Activated CD4-positive, alpha-beta T cell treated with anti-CD3 and anti-CD28 coated beads, Interleukin-2, amount 50 U/mL, for 48 hours (primary cell): ENCODE results near the gene ACVR2A.
A peak's percentile ranks its signal among the peaks of the same experiment; 100 is the strongest.

ENCODE experiments used
- DNase-seq, 2 experiments: peaks; one replicate each; pipeline ENCODE4 v3.0.0-alpha.2; 2020

The ACVR2A gene

GRCh38 chr2:147855977-147856376, 11.1 kb downstream of the ACVR2A start:
- DNase-seq = no peak

- no peak for DNase-seq
Observed at GRCh38 chr2:147860009-147860408, 15.2 kb downstream of the ACVR2A start.

- no peak for DNase-seq
Observed at GRCh38 chr2:147862859-147863516, 18.2 kb downstream of the ACVR2A start.

- DNase-seq = no peak
Observed at GRCh38 chr2:147863835-147864234, 19.0 kb downstream of the ACVR2A start.

- DNase-seq = no peak
Observed at GRCh38 chr2:147865560-147865959, 20.7 kb downstream of the ACVR2A start.

- no peak for DNase-seq
Observed at GRCh38 chr2:147867050-147867449, 22.2 kb downstream of the ACVR2A start.

- no peak for DNase-seq
Observed at GRCh38 chr2:147869934-147870333, 25.1 kb downstream of the ACVR2A start.

- DNase-seq = no peak
Observed at GRCh38 chr2:147872967-147873366, 28.1 kb downstream of the ACVR2A start.

GRCh38 chr2:147873859-147874483, 29.1 kb downstream of the ACVR2A start:
- DNase-seq = no peak

- no peak for DNase-seq
Observed at GRCh38 chr2:147879846-147880245, 35.0 kb downstream of the ACVR2A start.

GRCh38 chr2:147882631-147883030, 37.8 kb downstream of the ACVR2A start:
- no peak for DNase-seq

- DNase-seq = no peak
Observed at GRCh38 chr2:147884830-147885229, 40.0 kb downstream of the ACVR2A start.

- DNase-seq = no peak
Observed at GRCh38 chr2:147886136-147886535, 41.3 kb downstream of the ACVR2A start.

GRCh38 chr2:147888680-147889079, 43.9 kb downstream of the ACVR2A start:
- DNase-seq = no peak

GRCh38 chr2:147904051-147904450, 59.2 kb downstream of the ACVR2A start:
- DNase-seq = no peak

GRCh38 chr2:147909178-147909577, 64.3 kb downstream of the ACVR2A start:
- no peak for DNase-seq

- DNase-seq = peak in 1 of 2 experiments; percentile 12
Observed at GRCh38 chr2:147910990-147911473, 66.2 kb downstream of the ACVR2A start.

GRCh38 chr2:147913701-147914480, 69.1 kb downstream of the ACVR2A start:
- DNase-seq = no peak

- DNase-seq = no peak
Observed at GRCh38 chr2:147916067-147916466, 71.2 kb downstream of the ACVR2A start.

GRCh38 chr2:147916723-147917122, 71.9 kb downstream of the ACVR2A start:
- no peak for DNase-seq

- no peak for DNase-seq
Observed at GRCh38 chr2:147917161-147917560, 72.3 kb downstream of the ACVR2A start.

- DNase-seq = no peak
Observed at GRCh38 chr2:147923846-147924245, 79.0 kb downstream of the ACVR2A start.

- DNase-seq = no peak
Observed at GRCh38 chr2:147924647-147925046, 79.8 kb downstream of the ACVR2A start.

GRCh38 chr2:147925886-147926285, 81.1 kb downstream of the ACVR2A start:
- no peak for DNase-seq
